NCI-H1694 treated with DMSO at 0.1 percent for 48 hours (cell line): ENCODE results near the gene RALY.

Experiments
- DNase-seq: peaks from one replicate; lab custom pipeline; 2025; lab: John Stamatoyannopoulos, UW

RALY gene

GRCh38 chr20:34047010-34047687 is 53.4 kb downstream of the RALY start:
- DNase-seq: no peak

GRCh38 chr20:34047917-34048316 is 54.2 kb downstream of the RALY start:
- no peak for DNase-seq

GRCh38 chr20:34049389-34049788 is 55.7 kb downstream of the RALY start:
- no peak for DNase-seq

- DNase-seq: no peak
Measured at GRCh38 chr20:34049897-34050695, 56.4 kb downstream of the RALY start.

GRCh38 chr20:34052414-34052813 is 58.7 kb downstream of the RALY start:
- DNase-seq: no peak

- no peak for DNase-seq
Measured at GRCh38 chr20:34055290-34055689, 61.6 kb downstream of the RALY start.

GRCh38 chr20:34058831-34059230 is 65.1 kb downstream of the RALY start:
- DNase-seq: no peak

GRCh38 chr20:34060970-34061369 is 67.3 kb downstream of the RALY start:
- DNase-seq: no peak

- DNase-seq: no peak
Measured at GRCh38 chr20:34061695-34062094, 68.0 kb downstream of the RALY start.

GRCh38 chr20:34062570-34063482 is 69.1 kb downstream of the RALY start:
- no peak for DNase-seq

- no peak for DNase-seq
Measured at GRCh38 chr20:34064286-34064685, 70.6 kb downstream of the RALY start.

GRCh38 chr20:34065260-34065659 is 71.5 kb downstream of the RALY start:
- no peak for DNase-seq

GRCh38 chr20:34066476-34067090 is 72.9 kb downstream of the RALY start:
- DNase-seq: no peak

- DNase-seq: no peak
Measured at GRCh38 chr20:34068001-34068400, 74.3 kb downstream of the RALY start.

GRCh38 chr20:34069341-34070078 is 75.8 kb downstream of the RALY start:
- DNase-seq: peak; percentile 62

- no peak for DNase-seq
Measured at GRCh38 chr20:34070079-34070439, 76.3 kb downstream of the RALY start.

GRCh38 chr20:34070859-34071258 is 77.1 kb downstream of the RALY start:
- DNase-seq: no peak

GRCh38 chr20:34072076-34072475 is 78.4 kb downstream of the RALY start:
- DNase-seq: no peak

GRCh38 chr20:34072778-34073177 is 79.1 kb downstream of the RALY start:
- DNase-seq: no peak

GRCh38 chr20:34074101-34074760 is 80.5 kb downstream of the RALY start:
- no peak for DNase-seq

- DNase-seq: no peak
Measured at GRCh38 chr20:34075647-34076046, 81.9 kb downstream of the RALY start.
